GM12864 (cell line): Measurements from ENCODE around the gene ATRIP.

Experiments used
- DNase-seq: peaks from one replicate; pipeline ENCODE4 v3.0.0-alpha.2; 2011; ENCODE audit warnings: low read depth
- H3K4me3 ChIP-seq: 2 replicates; pipeline ENCODE4 v1.5.1; 2011; ENCODE audit warnings: mild to moderate bottlenecking, low read depth, low read length, control low read depth
- TF ChIP-seq, protein P1 (sequence below): IDR thresholded peaks from 2 replicates; pipeline ENCODE4 v1.5.1; 2011; ENCODE audit warnings: low read depth, mild to moderate bottlenecking, moderate library complexity, low read length, control low read depth, inconsistent platforms; ENCODE audit errors: missing control alignments

Gene ATRIP

GRCh38 chr3:48402281-48402732 lies 44.2 kb upstream of the ATRIP start:
- no peak for DNase-seq
- H3K4me3 ChIP-seq = no peak overlapping the region
- TF ChIP-seq, protein P1, sequence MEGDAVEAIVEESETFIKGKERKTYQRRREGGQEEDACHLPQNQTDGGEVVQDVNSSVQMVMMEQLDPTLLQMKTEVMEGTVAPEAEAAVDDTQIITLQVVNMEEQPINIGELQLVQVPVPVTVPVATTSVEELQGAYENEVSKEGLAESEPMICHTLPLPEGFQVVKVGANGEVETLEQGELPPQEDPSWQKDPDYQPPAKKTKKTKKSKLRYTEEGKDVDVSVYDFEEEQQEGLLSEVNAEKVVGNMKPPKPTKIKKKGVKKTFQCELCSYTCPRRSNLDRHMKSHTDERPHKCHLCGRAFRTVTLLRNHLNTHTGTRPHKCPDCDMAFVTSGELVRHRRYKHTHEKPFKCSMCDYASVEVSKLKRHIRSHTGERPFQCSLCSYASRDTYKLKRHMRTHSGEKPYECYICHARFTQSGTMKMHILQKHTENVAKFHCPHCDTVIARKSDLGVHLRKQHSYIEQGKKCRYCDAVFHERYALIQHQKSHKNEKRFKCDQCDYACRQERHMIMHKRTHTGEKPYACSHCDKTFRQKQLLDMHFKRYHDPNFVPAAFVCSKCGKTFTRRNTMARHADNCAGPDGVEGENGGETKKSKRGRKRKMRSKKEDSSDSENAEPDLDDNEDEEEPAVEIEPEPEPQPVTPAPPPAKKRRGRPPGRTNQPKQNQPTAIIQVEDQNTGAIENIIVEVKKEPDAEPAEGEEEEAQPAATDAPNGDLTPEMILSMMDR = no peak

- H3K4me3 ChIP-seq = no peak overlapping the region
- TF ChIP-seq, protein P1 = no peak
- DNase-seq = no peak
These were observed 43.6 kb upstream of the ATRIP start for GRCh38 chr3:48402907-48403306.

DNA sequence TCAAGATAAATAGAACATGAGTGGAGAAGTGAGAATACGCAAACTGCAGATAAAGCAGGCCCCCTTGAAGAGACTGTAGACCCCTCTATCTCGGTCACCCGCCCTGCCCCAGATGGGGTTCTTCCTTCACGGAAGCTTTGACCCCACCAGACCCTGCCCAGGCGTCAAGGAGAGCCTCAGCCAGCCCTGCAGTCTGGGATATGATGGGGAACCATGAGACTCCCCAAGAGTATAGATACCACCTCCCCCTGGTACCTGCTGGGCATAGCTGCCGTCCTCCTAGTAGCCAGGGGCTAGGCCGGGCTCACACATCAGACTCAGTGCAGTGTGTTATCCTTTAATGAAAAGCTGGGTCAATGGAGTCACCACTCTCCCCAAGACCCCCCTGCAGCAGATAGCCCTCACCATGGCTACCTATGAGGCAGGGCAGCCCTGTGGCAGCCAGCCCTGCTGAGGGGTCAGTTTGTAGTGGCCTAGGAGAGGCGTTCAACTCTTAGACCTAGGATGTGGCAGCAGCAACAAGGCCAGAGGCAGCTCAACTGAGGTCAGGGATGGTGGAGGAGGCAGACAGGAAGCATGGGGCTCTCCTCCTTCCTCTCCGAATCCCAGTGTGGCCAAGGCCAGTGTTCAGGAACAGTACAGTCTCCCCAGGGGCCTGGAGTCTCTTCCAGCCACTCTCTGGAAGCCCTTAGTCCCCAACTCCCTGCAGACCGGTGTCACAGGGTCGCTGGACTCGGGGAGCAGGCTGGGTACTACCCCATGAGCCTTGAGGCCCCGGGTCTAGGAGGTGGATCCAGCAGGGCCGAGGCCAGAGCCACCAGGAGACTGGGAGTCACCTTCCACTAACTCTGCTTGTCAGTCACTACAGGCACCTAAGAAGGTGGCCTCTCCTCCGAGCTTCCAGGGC lies 42.8 kb upstream of the ATRIP start:
- no peak overlapping the region for H3K4me3 ChIP-seq
- TF ChIP-seq, protein P1 = no peak
- DNase-seq = no peak

DNA sequence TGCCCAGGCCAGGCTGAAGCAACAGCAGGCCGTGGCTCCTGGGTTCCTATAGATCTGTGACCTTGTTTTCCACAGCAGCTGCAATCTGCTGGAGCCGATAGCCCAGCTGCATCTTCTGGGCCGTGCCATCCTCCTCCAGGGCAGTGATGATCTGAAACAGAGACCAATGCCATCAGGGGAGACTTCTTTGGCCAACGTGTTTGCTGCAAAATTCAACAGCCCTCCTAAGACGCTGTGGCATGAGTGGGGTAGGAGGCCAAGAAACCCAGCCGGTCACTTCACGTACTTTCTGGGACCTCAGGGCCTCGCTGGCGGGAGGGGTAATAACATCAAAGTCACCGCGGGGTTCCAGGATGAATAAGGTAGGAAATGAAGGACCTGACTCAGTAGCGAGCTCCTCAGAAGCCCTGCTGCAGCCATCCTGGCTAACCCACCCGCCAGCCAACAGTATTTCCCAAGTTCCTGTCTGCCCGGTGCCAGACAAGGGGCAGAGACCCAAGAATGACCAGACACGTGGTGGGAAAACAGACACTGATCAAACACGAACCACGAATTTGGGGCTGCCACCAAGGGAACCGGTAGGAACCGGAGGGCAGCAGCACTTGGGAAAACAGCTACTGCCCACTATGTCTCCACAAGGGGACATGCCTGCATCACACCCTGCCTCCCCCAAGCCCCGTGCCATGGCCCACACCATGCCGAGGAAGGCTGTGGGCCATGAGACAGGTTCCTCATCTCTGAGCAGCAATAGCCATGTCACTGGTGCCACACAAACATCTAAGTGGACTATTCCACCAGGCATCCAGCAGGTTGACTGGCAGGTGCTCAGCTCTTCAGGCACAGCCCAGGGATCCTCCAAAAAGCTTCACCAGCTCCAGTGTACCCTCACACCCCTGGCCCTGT lies 41.8 kb upstream of the ATRIP start:
- TF ChIP-seq, protein P1 = no peak
- no peak overlapping the region for H3K4me3 ChIP-seq
- no peak for DNase-seq

DNA sequence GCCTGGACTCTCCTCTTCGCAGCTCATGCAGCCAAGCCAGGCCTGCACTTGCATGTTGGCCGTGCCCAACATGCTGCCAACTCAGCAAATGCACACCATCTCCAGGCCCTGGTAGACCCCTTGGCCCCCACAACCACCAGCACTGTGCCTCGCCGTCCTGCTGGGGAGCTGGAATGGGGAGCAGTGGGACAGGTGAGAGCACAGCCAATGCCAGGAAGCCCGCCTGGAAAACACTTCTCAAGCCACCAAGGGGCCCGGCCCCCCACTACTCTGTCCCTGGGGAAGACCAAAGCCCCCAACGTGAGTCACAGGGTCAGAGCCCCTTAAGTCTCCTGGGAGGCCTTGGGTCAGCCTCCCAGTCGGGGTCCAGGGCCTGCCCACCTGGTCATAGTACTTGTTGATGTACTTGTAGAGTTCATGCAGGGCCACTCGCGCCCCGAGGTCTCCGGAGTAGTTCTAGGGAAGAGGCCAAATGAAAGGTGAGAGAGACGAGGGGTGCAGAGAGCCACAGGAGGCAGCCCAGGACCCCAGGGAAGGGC lies 41.1 kb upstream of the ATRIP start:
- TF ChIP-seq, protein P1 = no peak
- no peak overlapping the region for H3K4me3 ChIP-seq

GRCh38 chr3:48405971-48406370 lies 40.6 kb upstream of the ATRIP start:
- no peak for DNase-seq
- TF ChIP-seq, protein P1 = no peak
- no peak overlapping the region for H3K4me3 ChIP-seq

More for the DNA sequence above, 41.1 kb upstream of the ATRIP start:
- DNase-seq = no peak
